GM18517 (cell line): ENCODE data around the gene BCL11B.
"Not testable (repeated sequence)": the region's sequence is repeated elsewhere in the genome, so short reads cannot be mapped to it uniquely, and the experiment has no call there.

Source experiments
- ATAC-seq: cut with Tn5 transposase; IDR thresholded peaks from one replicate; pipeline ENCODE4 v1.9.1; 2021; ENCODE audit warnings: mild to moderate bottlenecking, moderate library complexity; ENCODE audit not compliant: unreplicated experiment

The BCL11B gene

GRCh38 chr14:99203080-99203479 lies 68.9 kb downstream of the BCL11B start:
- no peak for ATAC-seq

DNA sequence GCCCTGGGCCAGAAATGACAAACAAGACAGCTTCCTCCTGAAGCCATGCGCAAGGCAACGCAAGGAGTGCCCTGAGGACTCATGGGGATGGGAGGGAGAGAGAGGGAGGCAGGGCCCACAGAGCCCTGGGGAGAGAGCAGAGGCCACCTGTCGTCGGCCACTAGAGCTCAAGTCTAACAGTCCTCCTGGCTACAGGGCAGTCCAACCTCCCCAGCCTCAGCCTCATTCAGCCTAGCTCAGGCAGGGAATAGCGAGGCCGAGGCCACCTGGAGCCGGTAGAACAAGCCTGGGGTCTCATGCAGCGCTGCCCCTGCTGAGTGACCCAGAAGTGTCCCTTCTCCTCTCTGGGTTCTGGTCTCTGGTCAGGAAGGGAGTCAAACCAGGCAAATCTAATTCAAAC lies 69.5 kb downstream of the BCL11B start:
- no peak for ATAC-seq

- ATAC-seq: no peak
These were observed 70.5 kb downstream of the BCL11B start for GRCh38 chr14:99201351-99202073.

- ATAC-seq: no peak
These were observed 71.4 kb downstream of the BCL11B start for GRCh38 chr14:99200654-99201005.

GRCh38 chr14:99199846-99200653 lies 71.9 kb downstream of the BCL11B start:
- ATAC-seq: no peak

DNA sequence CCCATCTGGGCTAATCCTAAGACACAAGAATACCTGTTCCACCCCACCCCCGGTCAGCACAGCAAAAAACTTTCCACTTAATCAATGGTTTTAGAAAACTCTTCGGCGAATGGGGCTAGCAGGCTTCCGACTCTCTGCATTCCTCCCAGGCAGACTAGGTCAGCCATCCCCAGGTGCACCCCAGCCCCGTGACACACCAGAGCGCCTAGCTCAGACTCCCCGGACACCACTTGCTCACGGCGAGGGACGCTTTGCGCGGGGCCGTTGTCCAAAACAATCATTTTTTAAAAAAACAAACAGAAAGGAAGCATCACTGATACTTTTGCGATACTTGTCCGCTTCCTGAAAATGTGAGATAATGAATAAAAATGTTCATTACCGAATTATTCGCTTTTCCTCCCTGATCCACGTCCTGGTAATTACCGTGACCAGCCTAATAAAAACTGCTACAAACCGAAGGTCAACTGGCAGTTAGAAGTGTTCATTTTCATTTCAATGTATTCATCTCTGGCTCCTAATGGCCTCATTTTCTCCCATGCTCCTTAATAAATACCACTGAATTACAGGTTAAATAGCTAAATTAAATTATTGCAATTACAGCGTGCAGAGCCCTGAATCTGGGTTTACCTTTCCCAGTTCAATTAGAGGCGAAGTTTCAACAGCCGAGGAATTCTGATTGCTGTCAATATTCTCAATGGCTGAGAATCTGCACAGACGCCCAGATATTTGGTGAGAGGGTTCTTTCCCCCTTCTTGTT lies 73.1 kb downstream of the BCL11B start:
- no peak for ATAC-seq

DNA sequence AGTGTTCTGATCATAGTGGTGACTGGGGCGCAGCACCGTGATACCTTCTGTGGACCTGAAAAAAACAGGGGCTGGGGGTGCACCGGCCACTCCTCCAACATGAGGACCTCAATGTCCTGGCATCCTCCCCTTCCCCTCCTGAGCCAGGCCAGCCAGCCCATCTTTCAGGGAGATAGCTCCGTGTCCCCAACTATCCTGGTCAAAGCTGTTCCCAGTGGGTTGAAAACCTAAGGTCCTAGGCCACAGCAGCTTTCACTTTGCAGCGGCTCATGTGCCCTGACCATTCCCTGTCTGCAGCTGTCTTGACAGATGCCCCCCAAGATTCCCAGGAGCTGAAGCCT lies 75.7 kb downstream of the BCL11B start:
- no peak for ATAC-seq

GRCh38 chr14:99195602-99196309 lies 76.2 kb downstream of the BCL11B start:
- no peak for ATAC-seq

- ATAC-seq: no peak
These were observed 77.3 kb downstream of the BCL11B start for GRCh38 chr14:99194736-99195135.

GRCh38 chr14:99194136-99194535 lies 77.9 kb downstream of the BCL11B start:
- ATAC-seq: no peak

DNA sequence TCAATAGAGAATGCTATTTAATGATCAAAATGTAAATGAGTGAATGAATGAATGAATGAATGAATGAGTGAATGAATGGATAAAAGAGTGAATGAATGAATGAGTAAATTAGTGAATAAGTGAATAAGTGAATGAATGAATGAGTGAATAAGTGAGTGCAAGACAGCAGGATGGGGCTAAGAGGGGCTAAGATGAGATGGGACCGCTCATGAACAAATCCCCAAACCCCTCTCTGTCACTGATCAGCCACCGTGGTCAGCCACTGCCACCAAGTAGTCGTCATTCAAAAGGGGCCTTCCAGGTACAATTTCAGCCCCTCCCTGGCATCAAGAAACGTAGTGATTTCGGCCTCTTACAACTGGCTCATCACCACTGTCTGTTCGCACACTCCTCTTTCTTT lies 79.2 kb downstream of the BCL11B start:
- no peak for ATAC-seq

- ATAC-seq: no peak
These were observed 79.9 kb downstream of the BCL11B start for GRCh38 chr14:99192028-99192621.

GRCh38 chr14:99191395-99192027 lies 80.5 kb downstream of the BCL11B start:
- ATAC-seq: no peak

DNA sequence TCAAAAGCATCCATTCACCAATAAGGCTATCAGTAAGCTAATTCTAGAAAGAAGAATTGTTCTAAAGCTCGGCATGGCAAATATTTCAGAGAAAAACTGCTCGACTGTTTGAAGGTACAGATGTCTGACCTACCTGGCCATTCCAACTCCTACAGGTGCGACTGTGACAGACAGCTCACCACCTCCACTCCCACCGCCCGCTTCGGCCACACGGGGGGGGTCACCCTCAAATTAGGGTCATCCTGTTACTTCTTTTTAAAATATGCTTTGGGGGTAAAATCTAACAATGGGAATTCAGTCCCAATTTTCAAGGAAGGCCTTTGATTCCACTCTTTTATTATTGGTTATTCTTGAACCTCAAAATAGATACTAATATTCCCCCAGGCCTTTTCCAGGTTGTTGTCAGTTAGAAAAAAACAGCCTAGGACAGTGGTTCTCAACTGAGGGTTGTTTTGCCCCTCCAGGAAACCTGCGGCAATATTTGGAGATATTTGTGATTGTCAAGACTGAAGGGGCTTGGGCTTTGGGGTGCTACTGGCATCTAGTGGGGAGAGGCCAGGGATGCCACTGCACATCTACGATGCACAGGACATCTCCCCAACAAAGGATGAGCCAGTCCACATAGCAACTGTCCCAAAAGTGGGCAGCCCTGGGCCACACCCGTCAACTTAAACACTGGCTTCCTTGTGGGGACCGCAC lies 81.2 kb downstream of the BCL11B start:
- no peak for ATAC-seq

DNA sequence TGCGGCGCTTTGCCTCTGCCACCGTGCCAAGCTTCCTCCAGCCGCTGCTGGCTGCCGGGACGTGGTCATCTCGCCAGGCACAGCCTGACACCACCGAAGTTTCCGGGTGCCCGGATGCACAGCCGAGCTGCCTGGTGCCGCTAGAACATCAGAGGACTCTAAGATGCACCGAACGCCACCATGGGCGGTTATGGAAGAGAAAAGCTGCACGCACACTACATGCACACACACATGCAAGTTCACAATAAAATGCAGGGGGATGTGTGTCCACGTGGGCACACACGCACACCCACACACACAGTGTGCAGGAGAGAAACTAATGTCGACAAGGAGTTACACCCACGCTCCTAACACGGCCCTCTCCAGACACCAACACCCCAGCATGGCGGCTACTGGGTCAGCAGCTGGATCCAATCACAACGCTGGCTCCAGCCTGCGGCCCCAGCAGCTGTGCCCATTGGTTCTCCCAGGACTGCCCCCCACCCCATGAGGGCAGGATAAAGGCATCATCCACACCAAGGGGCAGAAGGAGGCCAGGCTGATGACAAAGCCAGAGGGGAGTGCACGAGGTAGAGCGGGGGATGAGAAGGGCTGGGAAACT lies 82.7 kb downstream of the BCL11B start:
- no peak for ATAC-seq

DNA sequence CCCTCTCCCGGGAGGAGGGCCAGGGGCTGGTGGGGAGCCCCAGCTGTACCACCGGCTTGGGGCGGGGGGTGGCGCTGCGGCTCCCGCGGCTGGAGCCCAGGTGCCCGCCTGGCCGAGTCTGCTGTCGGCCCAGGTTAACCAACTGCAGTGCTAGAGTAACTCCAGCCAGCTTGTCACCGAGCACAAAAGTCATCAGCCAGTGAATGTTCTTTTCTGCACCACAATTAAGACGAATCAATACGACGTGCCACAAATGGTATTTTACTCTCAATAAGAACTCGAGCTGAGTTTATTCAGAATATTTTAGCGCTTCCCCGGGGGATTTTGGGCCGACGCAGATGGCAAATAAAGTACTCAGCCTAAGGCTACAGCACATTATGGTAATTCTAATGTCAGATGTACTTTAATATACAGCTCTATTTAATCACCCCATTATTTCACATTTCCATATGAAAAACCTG lies 83.2 kb downstream of the BCL11B start:
- ATAC-seq: no peak

- ATAC-seq: no peak
These were observed 84.1 kb downstream of the BCL11B start for GRCh38 chr14:99187858-99188257.

- no peak for ATAC-seq
These were observed 84.9 kb downstream of the BCL11B start for GRCh38 chr14:99186956-99187690.

DNA sequence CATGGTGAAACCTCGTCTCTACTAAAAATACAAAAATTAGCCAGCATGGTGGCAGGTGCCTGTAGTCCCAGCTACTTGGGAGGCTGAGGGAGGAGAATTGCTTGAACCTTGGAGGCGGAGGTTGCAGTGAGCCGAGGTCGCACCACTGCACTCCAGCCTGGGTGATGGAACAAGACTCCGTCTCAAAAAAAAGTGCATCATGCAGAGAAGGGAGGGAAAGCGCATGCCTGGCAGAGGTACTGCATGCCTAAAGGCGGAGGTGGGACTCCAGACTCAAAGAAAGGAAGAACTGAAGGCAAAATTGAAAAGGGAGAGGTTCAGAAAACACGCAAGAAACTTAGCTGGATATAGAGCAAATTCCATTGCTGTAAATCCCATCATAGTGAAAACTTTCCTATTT lies 85.7 kb downstream of the BCL11B start:
- not testable (repeated sequence) for ATAC-seq
